ENCODE data around the gene CHADL. TPM values are rescaled to one million over a fixed set of nuclear protein-coding genes. Genes with fewer than 3 reads are reported as not detected.
A peak's percentile ranks its signal among the peaks of the same experiment; 100 is the strongest.

Gene CHADL
- total and polyA plus RNA-seq, 2 experiments from 2014 or later, result 1.6 TPM; not detected in 1

DNA sequence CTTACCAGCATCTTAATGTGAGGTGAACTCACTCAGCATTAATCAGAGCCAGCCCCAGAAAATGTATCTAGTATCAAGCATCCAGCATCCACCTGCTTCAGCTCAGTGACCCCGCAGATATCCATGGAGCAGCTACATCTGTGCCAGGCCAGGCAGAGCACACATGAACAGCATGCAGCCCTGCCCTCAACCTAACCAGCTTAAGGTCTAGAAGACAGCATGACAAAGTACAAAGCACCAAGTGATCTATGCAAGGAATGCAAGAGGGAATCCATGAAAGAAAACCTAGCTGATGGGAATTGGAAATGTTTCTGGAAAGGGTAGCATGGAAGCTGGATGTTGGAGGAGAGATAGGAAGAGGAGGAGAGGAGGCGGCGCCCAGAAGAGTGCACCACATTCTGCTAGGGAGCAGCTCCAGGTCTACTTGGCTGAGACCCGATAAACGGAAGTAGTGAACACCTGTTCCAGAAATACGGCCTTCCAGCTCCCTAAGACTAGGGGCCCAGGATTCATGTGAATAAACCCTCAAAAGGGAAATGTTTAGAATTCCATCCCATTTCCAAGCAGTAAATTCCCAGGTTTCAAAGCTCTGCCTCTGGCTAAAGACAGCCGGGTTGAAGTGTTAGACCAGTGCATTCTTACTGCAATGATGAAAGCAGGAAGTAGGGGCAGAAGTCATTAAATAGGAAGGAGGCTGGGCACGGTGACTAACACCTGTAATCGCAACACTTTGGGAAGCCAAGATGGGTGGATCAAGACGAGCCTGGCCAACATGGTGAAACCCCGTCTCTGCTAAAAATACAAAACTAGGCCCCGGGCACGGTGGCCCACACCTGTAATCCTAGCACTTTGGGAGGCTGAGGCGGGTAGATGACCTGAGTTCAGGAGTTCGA lies 59.1 kb downstream of the CHADL start:
- Mint-ChIP-seq H3K4me3 (no peak overlapping the region; the same call in 2 of the 3 replicates), H3K36me3 (ENCODE audit: low read depth) (peaks cover 55% of the 10 kb centered on the region), H3K4me1 (peaks cover 12% of the 10 kb centered on the region), H3K27me3 (ENCODE audit: insufficient read depth, low read depth, poor library complexity) (peaks cover 19% of the 10 kb centered on the region), H3K27ac (no peak overlapping the region; the same call in 1 of the 2 replicates), H3K9me3 (peaks cover 23% of the 10 kb centered on the region; the same call in 2 of the 3 replicates)
- Histone ChIP-seq H3K36me3 (ENCODE audit: insufficient read depth) (peaks cover 10% of the 10 kb centered on the region), H3K4me3 (no peak overlapping the region), H3K9me2 (ENCODE audit: insufficient read depth) (no peaks in the 10 kb centered on the region), H3K4me1 (ENCODE audit: insufficient read depth) (peaks cover 17% of the 10 kb centered on the region), H3K4me2 (0 out of 2 replicates have a peak overlapping the region, but pooled peaks have one; percentile 3), H2AFZ (no peak overlapping the region), H3K79me2 (replicated peaks; ENCODE audit: insufficient read depth) (no peaks in the 10 kb centered on the region), H4K20me1 (replicated peaks; ENCODE audit: insufficient read depth) (0 out of 2 replicates have a peak, but pooled peaks cover 4% of the 10 kb centered on the region), H3K27me3 (ENCODE audit: insufficient read depth) (no peaks in the 10 kb centered on the region), H3F3A (replicated peaks; ENCODE audit: low read depth) (peaks cover 33% of the 10 kb centered on the region), H3K27ac (ENCODE audit: low read depth) (peak overlapping the region; percentile 86)
- DNase-seq (ENCODE audit: low spot score) (peak; percentile 67), ATAC-seq (peak; percentile 17)
- TF ChIP-seq POLR2AphosphoS5 (IDR thresholded peaks at IDR 0.05; ENCODE audit: low read depth), result peak; percentile 50
- TF ChIP-seq, protein P1, sequence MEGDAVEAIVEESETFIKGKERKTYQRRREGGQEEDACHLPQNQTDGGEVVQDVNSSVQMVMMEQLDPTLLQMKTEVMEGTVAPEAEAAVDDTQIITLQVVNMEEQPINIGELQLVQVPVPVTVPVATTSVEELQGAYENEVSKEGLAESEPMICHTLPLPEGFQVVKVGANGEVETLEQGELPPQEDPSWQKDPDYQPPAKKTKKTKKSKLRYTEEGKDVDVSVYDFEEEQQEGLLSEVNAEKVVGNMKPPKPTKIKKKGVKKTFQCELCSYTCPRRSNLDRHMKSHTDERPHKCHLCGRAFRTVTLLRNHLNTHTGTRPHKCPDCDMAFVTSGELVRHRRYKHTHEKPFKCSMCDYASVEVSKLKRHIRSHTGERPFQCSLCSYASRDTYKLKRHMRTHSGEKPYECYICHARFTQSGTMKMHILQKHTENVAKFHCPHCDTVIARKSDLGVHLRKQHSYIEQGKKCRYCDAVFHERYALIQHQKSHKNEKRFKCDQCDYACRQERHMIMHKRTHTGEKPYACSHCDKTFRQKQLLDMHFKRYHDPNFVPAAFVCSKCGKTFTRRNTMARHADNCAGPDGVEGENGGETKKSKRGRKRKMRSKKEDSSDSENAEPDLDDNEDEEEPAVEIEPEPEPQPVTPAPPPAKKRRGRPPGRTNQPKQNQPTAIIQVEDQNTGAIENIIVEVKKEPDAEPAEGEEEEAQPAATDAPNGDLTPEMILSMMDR (conservative IDR thresholded peaks at IDR 0.05; ENCODE audit: low read depth in 2 of 2), result no peak

DNA sequence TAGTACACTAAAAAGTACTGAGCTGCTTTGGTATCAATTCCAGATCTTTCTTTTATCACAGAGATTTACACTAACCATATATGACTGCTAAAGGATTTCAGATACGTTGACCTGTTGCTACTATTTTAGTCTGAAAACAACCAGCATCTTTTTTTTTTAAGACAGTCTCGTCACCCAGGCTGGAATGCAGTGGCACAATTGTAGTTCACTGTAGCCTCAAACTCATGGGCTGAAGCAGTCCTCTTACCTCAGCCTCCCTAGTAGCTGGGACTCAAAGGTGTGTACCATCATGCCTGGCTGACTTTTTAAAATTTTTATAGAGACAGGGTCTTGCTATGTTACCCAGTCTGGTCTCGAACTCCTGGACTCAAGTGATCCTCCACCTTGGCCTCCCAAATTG lies 59.8 kb downstream of the CHADL start:
- no peak for TF ChIP-seq NANOG (IDR thresholded peaks at IDR 0.05; ENCODE audit: borderline replicate concordance)
- TF ChIP-seq POLR2AphosphoS5 (IDR thresholded peaks at IDR 0.05; ENCODE audit: low read depth), result no peak; the same call in 1 of the 2 replicates
- TF ChIP-seq, protein P1 (conservative IDR thresholded peaks at IDR 0.05; ENCODE audit: low read depth in 2 of 2), result no peak
- no peak for TF ChIP-seq ZNF331 (CRISPR knock-in tag; IDR thresholded peaks at IDR 0.05; ENCODE audit: low read depth)
- DNase-seq (ENCODE audit: low spot score) (no peak), ATAC-seq (no peak)
- peaks cover 61% of the 10 kb centered on the region for H3K36me3 Mint-ChIP-seq (ENCODE audit: low read depth)
- Histone ChIP-seq H3K27ac (ENCODE audit: low read depth) (peak overlapping the region; percentile 86), H3K79me2 (replicated peaks; ENCODE audit: insufficient read depth) (no peaks in the 10 kb centered on the region), H3K36me3 (ENCODE audit: insufficient read depth) (peaks cover 15% of the 10 kb centered on the region), H4K20me1 (replicated peaks; ENCODE audit: insufficient read depth) (peaks cover 7% of the 10 kb centered on the region; the same call in 1 of the 2 replicates), H2AFZ (no peak overlapping the region), H3K4me1 (ENCODE audit: insufficient read depth) (peaks cover 15% of the 10 kb centered on the region), H3K4me2 (0 out of 2 replicates have a peak overlapping the region, but pooled peaks have one; percentile 3), H3K4me3 (no peak overlapping the region), H3F3A (replicated peaks; ENCODE audit: low read depth) (peaks cover 35% of the 10 kb centered on the region), H3K9me2 (ENCODE audit: insufficient read depth) (no peaks in the 10 kb centered on the region), H3K27me3 (ENCODE audit: insufficient read depth) (no peaks in the 10 kb centered on the region)
- peaks cover 23% of the 10 kb centered on the region; the same call in 2 of the 3 replicates for H3K9me3 Mint-ChIP-seq
- peaks cover 12% of the 10 kb centered on the region for H3K4me1 Mint-ChIP-seq
- no peak overlapping the region for H3K4me3 Mint-ChIP-seq
- H3K27me3 Mint-ChIP-seq (ENCODE audit: insufficient read depth, low read depth, poor library complexity), result peaks cover 23% of the 10 kb centered on the region
- H3K27ac Mint-ChIP-seq, result no peak overlapping the region; the same call in 1 of the 2 replicates
